ENCODE data around the gene C2CD4D. TPM values are rescaled to one million over a fixed set of nuclear protein-coding genes. Genes with fewer than 3 reads are reported as not detected.

C2CD4D gene
- 0.79 and 0.86 TPM in 2 replicates for total RNA-seq (2021)
- long read RNA-seq = 0 reads

- no peak within 1 kb of the TSS for H2BK12ac ChIP-seq (ENCODE audit: insufficient read length, low read depth, low read length)
- peaks cover 9% of the 10 kb centered on the region; the same call in 1 of the 2 replicates for H3K27me3 ChIP-seq (ENCODE audit: insufficient read depth, low read length)
- Mint-ChIP-seq H3K36me3 (ENCODE audit: insufficient read depth in 1 of 3, low read depth in 3 of 3) (peaks cover 0 to 6% (median 0%) of the 10 kb centered on the region in 3 experiments; a peak in 2 of 7 replicates), H3K27ac (peak within 1 kb of the TSS; percentile 87 to 99 (median 90)), H3K4me1 (peaks cover 29% of the 10 kb centered on the region in 2 experiments), H3K27me3 (ENCODE audit: low read depth) (peaks cover 38% of the 10 kb centered on the region), H3K9me3 (no peaks in the 10 kb centered on the region; a peak in 1 of 5 replicates), H3K4me3 (peak within 1 kb of the TSS; percentile 76 to 86)
- no peak within 1 kb of the TSS for H2AK5ac ChIP-seq (ENCODE audit: insufficient read length, low read length)
- no peaks in the 10 kb centered on the region for H3K9me3 ChIP-seq (ENCODE audit: control insufficient read depth, low read depth, low read length)
- no peak within 1 kb of the TSS for H3K27ac ChIP-seq (ENCODE audit: insufficient read length, low read depth, low read length)
- no peak within 1 kb of the TSS for H3T11ph ChIP-seq (ENCODE audit: low read length)
- no peak within 1 kb of the TSS for H3K23ac ChIP-seq (ENCODE audit: insufficient read length, low read depth, low read length)
- peaks cover 2% of the 10 kb centered on the region; the same call in 1 of the 2 replicates for H3K4me1 ChIP-seq (ENCODE audit: insufficient read depth, low read length)
- no peaks in the 10 kb centered on the region for H3K79me1 ChIP-seq (ENCODE audit: insufficient read depth, low read depth, low read length, poor library complexity, severe bottlenecking)
- H3K14ac ChIP-seq (ENCODE audit: insufficient read depth, low read length) = peak within 1 kb of the TSS; percentile 94
- H3K56ac ChIP-seq (ENCODE audit: insufficient read length, low read depth, low read length) = no peak within 1 kb of the TSS
- H2AFZ ChIP-seq (ENCODE audit: low read length) = no peak within 1 kb of the TSS
- no peak within 1 kb of the TSS for H2BK15ac ChIP-seq (ENCODE audit: low read depth, low read length)
- no CpG with 5 or more reads among the region's 47 CpGs for WGBS (ENCODE audit: extremely low coverage, insufficient read length, low lambda C conversion rate)
- peak within 1 kb of the TSS; percentile 59 for H3K9ac ChIP-seq (ENCODE audit: extremely low read depth, insufficient read length, low read length)
- H2BK120ac ChIP-seq (ENCODE audit: low read depth, low read length, poor library complexity, severe bottlenecking) = no peak within 1 kb of the TSS
- H2BK5ac ChIP-seq (ENCODE audit: insufficient read length, low read length) = no peak within 1 kb of the TSS
- no peak within 1 kb of the TSS for H4K91ac ChIP-seq (ENCODE audit: insufficient read length, low read depth, low read length)
- peak within 1 kb of the TSS; percentile 94 for H3K18ac ChIP-seq (ENCODE audit: insufficient read length, low read depth, low read length)
- no peak within 1 kb of the TSS for H2BK20ac ChIP-seq (ENCODE audit: low read depth, low read length, poor library complexity, severe bottlenecking)
- no peaks in the 10 kb centered on the region for H3K79me2 ChIP-seq (ENCODE audit: insufficient read depth, low read length)
- H3K4ac ChIP-seq (ENCODE audit: low read depth, low read length) = no peak within 1 kb of the TSS
- no peak within 1 kb of the TSS for H4K5ac ChIP-seq (ENCODE audit: insufficient read length, low read depth, low read length)
- peak within 1 kb of the TSS; percentile 43 for H3K4me2 ChIP-seq (ENCODE audit: insufficient read depth, insufficient read length, low read length)
- no peak; the same call in 2 of the 3 replicates for TF ChIP-seq CTCF (conservative IDR thresholded peaks at IDR 0.05)
- peaks cover 30% of the 10 kb centered on the region for H3K23me2 ChIP-seq (ENCODE audit: insufficient read length, low read depth, low read length, poor library complexity, severe bottlenecking)
- no peak within 1 kb of the TSS for H4K8ac ChIP-seq (replicated peaks; ENCODE audit: insufficient read length, low read depth, low read length)
- H4K20me1 ChIP-seq (ENCODE audit: control insufficient read depth, insufficient read depth, insufficient read length) = no peaks in the 10 kb centered on the region
- peak; percentile 92 for DNase-seq
These were observed at the start of gene C2CD4D for GRCh38 chr1:151839457-151840403. Gene C2CD4D, minus strand, starts transcription at chr1:151839820. Its CDS starts 831 bp downstream, at chr1:151838989.

Measured in H9 (cell line).